GM18519 (cell line): Measurements from ENCODE around the gene CPA3.

Experiments
- ATAC-seq: cut with Tn5 transposase; IDR thresholded peaks from one replicate; pipeline ENCODE4 v1.9.1; 2021; ENCODE audit warnings: mild to moderate bottlenecking, moderate library complexity; ENCODE audit not compliant: unreplicated experiment, low FRiP score

The CPA3 gene, protein sequence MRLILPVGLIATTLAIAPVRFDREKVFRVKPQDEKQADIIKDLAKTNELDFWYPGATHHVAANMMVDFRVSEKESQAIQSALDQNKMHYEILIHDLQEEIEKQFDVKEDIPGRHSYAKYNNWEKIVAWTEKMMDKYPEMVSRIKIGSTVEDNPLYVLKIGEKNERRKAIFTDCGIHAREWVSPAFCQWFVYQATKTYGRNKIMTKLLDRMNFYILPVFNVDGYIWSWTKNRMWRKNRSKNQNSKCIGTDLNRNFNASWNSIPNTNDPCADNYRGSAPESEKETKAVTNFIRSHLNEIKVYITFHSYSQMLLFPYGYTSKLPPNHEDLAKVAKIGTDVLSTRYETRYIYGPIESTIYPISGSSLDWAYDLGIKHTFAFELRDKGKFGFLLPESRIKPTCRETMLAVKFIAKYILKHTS

DNA sequence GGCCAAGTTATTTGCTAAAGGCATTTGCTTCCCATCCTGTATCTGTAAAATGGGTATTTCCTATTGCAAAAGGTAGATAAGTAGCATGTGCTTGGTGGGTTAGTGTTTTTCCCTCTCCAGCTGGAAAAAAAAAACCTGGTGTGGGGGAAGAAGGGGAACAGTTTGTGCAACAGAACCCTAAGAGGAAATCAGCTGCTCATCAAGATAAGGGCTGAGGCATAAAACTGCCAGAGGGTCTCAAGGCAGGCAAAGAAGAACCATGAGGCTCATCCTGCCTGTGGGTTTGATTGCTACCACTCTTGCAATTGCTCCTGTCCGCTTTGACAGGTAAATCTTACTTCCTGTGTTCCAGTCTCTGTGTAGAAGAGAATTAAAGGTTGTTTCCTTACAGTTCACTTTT, at the start of gene CPA3:
TSS of gene CPA3 (plus strand) at position 248 of the 400 bp plus-strand sequence. CDS start at position 260, 12 bp downstream.
- ATAC-seq = no peak

DNA sequence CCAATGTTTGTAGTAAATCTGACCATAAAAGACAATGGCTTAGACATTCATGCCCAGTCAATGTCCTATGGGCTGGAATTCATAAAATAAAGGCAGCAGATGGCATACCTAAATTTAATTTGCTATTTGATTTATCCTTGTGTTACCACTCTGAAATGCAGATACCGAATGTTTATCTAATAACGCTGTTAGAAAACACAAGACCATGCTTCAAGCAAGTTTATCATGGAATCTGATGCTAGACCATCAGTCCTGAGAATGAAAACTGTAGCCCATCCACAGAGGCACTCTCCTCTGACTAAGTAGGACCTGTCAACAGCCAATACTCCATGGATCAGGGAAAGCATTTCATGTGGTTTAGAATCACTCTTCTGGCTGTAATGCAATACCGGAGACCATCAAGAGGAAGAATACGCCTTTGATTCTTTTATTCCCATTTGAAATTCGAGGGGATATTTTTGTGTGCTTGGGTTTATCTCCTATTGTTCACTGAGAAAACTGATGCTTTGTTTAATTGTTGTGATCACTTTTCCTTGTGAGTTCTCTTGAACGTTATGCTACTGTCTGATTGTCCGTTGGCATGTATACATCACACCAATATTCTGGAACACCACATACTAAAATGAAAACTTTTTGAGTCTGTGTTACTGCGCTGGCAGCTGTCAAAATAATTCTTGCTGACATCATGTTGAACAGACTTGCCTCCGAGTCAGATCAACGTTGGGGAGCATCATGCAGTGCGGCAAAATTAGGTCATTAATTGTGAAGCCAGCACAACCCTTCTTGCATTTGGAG, 49.6 kb upstream of the CPA3 start:
- ATAC-seq = no peak

DNA sequence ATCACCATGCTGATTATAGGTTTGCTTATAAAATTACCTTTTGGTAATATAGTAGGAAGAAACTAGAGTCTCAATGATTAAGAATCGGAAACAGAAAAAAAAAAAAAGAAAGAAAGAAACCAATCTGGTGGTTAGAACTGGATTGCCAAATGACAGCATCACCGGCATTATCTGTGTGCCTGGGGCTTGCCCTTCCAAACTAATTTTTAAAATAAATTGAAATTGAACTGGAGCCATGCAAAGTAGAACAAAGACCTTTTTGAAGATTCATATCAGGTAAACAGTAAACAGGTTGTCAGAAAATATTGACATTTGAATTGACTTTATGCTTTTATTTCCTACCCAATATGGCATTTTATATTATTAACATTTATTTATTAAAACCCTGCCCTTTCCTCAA, 48.7 kb upstream of the CPA3 start:
- ATAC-seq = no peak

DNA sequence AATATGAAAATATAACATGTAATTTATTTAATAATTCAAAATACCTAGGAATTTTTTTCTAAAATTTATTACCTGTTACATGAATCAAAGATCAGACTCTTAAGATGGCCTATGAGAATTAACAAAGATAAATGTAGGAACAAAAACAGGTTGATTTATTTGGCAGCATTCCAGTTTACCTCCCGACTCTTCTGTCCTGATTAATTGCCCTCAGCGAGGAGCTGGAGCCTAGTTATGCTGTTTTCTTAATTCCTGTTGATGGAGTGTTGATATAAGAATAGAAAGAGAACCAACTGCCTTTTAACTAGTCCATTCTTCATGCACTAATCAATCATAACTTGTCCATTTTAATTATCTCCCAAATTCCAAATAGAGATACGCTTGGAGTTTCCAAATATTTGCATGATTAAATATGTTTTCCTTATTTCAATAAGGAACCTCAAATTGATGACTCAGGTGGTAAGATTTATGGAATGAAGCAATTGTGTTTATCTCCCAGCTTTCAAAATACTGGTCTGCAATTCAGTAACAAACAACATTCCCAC, 48.0 kb upstream of the CPA3 start:
- no peak for ATAC-seq

DNA sequence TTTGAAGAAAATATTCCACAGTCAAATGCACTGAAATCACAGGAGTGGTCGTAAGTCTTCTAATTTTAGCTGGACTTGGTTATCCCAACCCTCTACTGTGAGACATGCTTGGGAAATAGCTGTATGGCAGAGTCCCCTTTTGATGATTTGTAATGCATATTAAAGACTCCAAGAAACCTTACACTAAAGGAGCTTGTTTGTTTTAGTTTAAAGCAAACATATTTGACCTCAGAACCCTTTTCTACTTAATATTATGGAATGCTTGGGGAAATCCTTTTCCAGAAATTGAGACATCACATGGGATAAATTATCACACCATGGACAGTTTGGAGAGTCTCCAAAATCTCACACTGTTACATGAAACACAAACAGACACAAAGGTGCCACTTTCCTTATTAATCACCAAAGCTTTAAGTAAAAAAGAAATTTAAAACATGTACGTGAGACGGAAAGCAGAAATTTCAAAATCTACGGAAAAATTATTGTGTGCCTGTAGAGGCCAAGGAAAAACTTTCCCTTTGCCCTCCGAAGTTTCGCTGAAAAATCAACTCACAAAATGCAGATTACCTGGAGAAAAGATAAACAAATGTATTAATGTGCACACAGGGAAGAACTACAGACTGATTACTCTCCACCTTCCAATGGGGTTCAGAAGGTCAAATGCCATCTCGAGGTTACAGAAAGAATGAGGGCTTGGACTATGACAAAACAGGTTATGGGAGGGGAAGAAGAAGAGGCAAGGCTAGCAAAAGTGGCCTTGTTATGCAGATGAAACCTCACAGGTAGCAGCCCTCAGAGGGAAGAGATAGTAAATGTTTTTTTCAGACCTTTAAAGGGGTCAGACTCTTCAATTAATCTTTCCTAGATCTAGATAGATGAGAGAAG, 44.5 kb upstream of the CPA3 start:
- ATAC-seq = no peak

DNA sequence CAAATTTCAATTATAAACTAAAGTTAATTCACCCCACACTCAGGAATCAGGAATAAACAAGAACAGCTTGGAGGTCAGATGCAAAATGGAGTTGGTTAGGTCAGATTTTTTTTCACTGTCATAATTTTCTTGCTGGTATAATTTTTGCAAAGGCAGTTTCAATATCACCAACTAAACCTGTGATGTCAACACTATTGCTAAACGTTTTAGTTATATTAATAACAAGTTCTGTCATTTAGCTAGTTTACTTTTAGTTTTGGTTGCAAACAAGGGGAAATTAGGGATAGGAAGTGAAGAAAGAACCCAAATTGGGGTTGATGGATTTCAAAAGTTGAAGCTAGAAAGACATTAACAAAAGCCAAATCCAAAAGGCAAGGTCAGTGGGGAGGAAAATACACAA, 42.1 kb upstream of the CPA3 start:
- no peak for ATAC-seq

DNA sequence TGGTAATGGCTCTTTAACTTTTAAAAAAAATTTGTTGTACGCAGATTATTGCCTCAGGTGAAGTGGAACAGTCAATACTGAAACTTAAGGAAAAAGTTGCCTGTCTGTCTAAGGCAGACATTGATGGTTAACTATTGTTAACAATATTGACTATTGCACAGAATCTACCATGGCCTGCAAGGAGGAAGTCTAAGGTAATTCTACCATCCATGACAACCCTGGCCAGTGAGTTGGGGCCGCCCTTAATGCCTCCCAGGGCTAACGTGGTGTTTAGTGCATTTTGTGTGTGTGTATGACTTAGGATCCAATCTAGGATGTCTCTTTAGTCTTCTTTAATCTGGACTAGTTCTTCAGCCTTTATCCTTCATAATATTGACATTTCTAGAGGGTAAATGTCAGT, 39.6 kb upstream of the CPA3 start:
- ATAC-seq = no peak

DNA sequence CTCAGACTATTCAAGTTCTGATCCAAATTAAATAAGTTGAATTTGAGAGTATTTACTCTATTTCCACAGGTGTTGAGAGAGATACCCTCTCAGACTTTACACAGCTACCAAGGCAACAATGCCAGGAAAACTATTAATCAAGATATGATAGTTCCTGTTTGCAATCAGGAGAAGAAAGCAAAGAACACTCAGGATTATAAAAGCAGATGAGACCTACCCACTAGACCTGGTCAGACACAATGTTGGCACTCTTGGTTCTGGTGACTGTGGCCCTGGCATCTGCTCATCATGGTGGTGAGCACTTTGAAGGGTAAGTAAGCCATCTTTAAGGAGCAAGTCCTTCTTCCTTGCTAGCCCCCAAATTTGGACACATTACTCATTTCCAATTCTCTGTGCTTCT, 37.5 kb upstream of the CPA3 start, which contains the start of gene CPB1:
TSS of gene CPB1 (plus strand) at position 227 of the 400 bp plus-strand sequence. CDS start at position 240, 13 bp downstream.
- ATAC-seq = no peak

DNA sequence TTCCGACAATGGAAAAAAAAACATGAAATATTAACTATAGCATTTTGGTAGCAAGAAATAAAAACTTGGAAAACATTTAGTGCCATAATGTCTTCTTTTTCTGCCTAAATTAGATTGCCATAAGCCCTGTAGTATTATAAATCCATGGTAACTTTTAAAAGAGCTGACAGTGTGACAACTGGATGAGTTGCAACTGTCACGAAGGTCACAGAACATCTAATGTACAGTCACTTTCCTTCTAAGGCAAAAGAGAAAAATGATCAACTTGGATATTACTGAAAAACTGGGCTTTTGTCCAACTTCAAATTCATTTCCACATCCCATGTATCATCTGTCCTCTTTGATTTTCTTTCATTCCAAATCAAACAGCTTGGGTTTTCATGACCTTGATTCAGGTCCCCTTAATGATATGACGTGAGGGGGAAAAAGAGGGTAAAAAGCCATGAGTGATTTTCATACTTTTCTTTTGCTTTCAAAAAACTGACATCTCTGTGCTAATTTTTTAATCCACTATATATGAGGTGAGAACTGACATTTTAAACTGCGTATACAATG, 36.9 kb upstream of the CPA3 start:
- ATAC-seq = no peak

DNA sequence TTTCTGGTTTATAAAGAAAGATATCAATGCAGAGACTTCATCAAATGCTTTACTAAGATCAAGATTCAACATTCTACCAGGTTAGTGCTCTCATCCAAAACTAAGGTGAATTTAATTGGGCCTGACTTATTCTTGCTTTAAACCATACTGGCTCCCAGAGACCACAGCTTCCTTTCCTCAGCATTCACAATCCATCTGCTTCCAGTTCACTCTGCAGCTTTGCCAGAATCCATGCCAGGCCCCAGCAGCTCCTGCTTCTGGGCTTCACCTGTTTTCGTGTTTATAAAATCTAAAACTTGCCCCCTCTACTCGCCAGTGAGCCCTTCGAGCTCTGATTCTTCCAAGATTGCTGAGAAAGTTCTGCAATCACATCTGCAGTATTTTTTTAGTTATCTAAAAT, 35.2 kb upstream of the CPA3 start:
- no peak for ATAC-seq

DNA sequence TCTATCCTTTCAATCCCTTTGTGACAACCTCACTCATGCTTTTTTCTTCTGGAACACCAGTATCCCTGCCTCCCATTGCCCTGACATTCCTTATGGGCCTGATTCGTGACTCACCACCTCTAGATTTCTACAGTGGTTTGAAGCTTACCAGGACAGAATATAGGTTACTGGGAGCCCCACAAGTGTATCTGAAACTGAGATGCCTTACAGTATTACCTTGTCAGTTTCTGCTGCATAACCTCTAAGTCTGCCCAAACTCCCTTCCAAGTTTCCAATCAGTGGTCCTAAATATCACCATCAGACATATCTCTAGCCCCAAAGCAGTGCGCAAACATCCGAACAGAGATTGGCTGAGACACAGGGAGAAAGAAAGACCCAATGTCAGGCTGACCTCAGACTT, 31.9 kb upstream of the CPA3 start:
- ATAC-seq = no peak

DNA sequence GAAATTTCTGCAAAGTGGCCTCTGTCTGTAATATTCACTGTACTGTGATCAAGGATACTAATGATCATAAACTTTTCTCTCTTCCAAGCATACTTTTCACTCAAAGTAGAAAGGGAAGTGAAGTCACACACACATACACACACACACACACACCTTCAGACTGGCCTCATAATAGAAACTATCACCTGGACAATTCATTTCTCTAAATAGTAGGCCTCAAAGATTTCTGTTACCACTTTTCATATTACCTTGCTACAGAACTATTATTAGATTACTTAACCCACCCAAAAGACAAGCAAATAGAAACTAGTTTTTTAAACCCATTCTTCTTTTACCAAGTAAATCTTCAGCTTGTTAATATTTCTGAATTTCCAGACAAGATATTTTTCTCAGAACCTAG, 25.3 kb upstream of the CPA3 start:
- no peak for ATAC-seq

DNA sequence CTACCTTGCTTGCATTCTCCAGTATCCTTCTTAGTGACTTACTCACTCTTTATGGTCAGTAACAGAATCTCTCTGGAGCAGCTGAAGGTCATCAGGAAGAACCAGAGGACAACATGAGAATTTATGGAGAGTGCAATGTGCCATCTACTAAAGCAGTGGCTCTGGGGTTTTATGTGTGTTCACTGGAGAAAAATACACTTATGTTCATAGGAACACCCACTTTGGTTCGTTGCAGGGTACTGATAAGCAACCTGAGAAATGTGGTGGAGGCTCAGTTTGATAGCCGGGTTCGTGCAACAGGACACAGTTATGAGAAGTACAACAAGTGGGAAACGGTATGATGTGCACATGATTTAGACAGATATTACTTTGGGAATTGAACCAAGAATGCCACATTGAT, 24.6 kb upstream of the CPA3 start:
- no peak for ATAC-seq

DNA sequence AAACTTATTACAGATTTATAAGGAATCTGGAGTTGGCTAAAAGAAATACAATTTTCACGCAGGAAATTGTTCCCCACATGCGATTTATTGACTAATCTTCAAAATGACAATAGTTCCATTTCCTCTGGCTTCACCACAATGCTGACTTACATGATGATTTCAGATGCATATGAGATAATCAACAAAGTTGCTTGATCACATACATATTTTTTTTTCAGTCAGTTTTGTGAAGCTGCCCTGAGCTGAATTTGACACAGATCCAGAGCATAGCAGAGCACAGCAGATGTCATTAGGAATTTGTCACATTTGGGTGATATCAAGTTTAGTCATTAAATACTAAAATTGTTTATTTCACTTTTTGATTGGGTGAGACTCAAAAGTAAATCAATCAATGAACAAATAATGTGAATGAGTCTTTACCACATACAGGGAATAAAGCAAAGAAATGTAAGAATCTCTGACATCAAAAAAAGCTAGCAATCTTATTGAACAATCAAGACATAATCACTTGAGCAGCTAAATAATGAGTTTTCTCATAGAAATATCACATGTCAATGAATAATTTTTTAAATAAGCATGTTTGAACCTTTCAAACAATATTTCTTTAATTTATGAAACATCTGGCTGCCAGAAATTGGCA, 19.2 kb upstream of the CPA3 start:
- ATAC-seq = no peak

DNA sequence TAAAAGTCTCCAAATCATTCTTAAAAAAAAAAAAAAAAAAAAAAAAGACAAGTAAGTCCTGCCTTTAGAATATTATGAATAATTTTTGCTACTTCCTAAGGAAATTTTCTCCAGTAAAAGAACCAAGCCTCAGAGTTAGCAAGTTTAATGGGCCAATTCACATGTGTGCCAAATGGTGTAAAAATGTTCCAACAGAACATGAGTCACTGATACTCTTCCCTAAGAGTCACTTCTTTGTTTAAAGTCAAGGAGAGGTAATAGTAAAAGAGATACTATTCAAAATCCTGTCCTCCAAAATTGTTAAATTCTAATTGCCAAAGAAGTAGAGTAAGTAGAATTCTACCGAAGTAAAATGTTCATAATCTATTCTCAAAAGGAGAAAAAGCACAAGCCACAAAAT, 17.7 kb upstream of the CPA3 start:
- no peak for ATAC-seq

DNA sequence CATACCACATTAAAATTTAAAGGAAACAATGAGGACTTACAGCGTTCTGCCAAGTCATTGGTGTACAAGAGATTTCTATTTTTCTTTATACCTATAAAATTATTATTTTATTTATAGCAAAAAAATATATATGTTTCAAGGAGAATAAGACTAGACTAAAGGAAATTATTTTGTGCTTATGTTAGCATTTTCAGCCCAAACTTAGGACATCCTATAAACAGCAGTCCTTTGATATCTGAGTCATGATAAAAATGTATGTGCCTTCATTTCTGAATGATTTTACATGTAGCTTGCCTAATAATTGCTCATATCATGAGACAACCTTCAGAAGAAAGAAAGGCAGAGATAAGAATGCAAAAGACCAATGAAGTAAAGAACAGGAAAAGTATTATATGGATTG, 16.7 kb upstream of the CPA3 start:
- no peak for ATAC-seq

DNA sequence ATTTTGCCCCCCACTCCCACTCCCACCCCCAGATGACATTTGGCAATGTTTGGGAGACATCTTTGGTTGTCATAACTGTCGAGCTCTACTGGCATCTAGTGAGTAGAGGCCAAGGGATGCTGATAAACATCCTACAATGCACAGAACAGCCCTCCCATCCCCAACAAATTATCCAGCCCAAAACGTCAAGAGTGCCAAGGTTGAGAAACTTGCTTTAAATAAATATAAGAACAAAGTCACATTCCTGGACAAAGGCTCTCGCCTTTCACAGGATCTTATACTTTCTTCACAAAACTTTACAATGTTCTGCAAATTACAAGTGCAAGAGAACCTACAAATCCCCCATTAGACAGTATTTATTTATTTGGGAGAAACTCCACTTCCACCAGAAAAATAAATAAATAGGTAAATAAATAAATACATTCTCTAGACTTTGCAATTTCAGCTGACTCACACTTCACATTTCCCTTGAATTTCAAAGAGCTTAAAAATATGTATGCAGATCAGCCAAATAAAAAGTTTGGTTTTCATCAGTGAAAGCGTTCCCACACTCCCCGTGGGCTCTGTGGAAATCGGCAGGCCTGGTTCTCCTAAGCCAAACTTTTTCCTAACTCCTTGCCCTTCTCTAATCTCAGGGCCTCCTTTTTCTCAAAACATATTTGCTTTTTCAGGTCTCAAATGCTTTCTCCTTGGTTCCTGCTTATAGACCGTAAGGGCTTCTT, 12.7 kb upstream of the CPA3 start:
- no peak for ATAC-seq

DNA sequence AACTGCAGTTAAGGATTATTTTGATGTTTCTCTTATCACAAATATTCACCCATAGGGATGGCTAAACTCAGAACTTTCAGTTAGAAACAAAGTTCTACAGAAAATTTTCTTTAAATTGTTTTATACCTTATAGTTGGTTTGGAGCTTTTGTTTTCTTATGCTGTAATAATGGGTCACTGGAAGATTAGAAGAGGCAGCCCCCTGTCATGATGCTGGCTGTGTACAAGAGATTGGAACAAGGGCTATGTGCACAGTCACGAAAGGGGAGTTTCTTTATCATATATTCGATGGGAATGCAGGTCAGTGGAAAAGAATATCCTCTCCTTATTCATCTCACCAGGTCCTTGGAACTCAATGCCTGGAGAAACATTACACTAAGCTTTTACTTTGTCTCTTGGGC, 12.0 kb upstream of the CPA3 start:
- ATAC-seq = no peak

DNA sequence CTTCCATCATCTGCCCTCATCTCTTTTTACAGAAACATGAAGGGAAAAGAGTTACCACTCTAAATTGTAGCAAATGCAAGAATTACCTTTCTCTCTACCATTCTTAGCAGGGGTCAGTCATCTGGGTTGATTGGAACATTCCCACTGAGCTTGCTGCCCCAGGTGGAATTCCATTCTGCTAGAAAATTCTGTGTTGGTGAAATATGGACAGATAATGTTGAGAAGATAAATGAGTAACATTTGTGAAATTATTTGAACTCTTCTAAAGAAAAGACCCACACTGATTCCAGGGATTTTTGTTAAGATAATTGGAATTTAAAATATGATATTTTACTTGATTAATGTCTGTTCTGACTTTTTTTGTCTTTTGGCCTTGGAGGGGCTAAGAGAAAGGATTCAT, 11.0 kb upstream of the CPA3 start:
- ATAC-seq = no peak
